Neural crest cell (in vitro differentiated cells): ENCODE data around the gene MSH3. TPM values are rescaled to one million over a fixed set of nuclear protein-coding genes. Genes with fewer than 3 reads are reported as not detected.

Experiments
- DNase-seq: peaks from one replicate; pipeline ENCODE4 v3.0.0; 2021; ENCODE audit warnings: low read depth, mixed read lengths, low spot score
- H3K27ac Mint-ChIP-seq: one replicate; pipeline ENCODE4 v1.8.0; 2021; ENCODE audit warnings: mild to moderate bottlenecking, mixed read lengths; ENCODE audit not compliant: unreplicated experiment
- H3K27me3 Mint-ChIP-seq: 2 replicates; pipeline ENCODE4 v1.8.0; 2021; ENCODE audit warnings: low read depth, mild to moderate bottlenecking, mixed read lengths
- H3K36me3 Mint-ChIP-seq: 2 replicates; pipeline ENCODE4 v1.8.0; 2021; ENCODE audit warnings: low read depth, mild to moderate bottlenecking, mixed read lengths
- H3K4me1 Mint-ChIP-seq: 2 replicates; pipeline ENCODE4 v1.8.0; 2021; ENCODE audit warnings: mixed read lengths
- H3K4me3 Mint-ChIP-seq: one replicate; pipeline ENCODE4 v1.8.0; 2021; ENCODE audit warnings: mild to moderate bottlenecking, mixed read lengths
- H3K9me3 Mint-ChIP-seq: 2 replicates; pipeline ENCODE4 v1.8.0; 2021; ENCODE audit warnings: mixed read lengths
- long read RNA-seq: library from polyadenylated mRNA; unstranded; transcript quantifications from one replicate; pipeline ENCODE4 v2.0.0, GENCODE V29; 2020
- total RNA-seq: library from RNA; stranded (reverse); gene quantifications from 2 replicates; pipeline ENCODE4 v1.2.1, GENCODE V29; 2021
- TF ChIP-seq, protein P1 (sequence below): fragments of 200-600 bp; sonication (generic); conservative IDR thresholded peaks from 2 replicates; pipeline ENCODE4 v1.5.0; 2021; ENCODE audit warnings: antibody characterized with exemption, mild to moderate bottlenecking

MSH3 gene
- total RNA-seq, result 17.9 and 18.6 TPM in 2 replicates
- long read RNA-seq, partial matches to known transcripts, result 21 of 23 reads
- long read RNA-seq, other reads (novel, unspliced or antisense), result 2 of 23 reads

DNA sequence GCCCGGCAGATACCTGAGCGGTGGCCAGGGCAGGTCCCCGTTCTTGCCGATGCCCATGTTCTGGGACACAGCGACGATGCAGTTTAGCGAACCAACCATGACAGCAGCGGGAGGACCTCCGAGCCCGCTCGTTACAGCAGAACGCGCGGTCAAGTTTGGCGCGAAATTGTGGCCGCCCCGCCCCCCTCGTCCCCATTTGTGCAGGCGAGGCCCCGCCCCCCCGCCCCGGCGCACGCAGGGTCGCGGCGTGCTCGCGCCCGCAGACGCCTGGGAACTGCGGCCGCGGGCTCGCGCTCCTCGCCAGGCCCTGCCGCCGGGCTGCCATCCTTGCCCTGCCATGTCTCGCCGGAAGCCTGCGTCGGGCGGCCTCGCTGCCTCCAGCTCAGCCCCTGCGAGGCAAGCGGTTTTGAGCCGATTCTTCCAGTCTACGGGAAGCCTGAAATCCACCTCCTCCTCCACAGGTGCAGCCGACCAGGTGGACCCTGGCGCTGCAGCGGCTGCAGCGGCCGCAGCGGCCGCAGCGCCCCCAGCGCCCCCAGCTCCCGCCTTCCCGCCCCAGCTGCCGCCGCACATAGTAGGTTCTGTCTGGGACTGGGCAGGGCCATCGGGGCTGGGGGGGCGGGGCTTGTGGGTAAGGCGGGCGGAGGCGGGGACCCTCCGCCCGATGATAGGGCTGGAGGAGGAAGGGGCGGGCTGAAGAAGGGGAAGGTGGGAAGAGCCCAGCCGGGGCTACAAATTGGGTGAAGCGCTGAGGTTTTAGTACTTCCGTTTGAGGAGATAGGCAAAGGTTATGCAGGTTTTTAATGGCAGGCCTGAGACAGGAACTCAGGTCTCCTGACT, at the start of gene MSH3, which contains the start of gene DHFR:
Gene MSH3 (plus strand): TSS at position 262 of the 840 bp plus-strand sequence. CDS start 76 bp downstream, at position 338.
Gene DHFR (minus strand): TSS at position 593 of the 840 bp plus-strand sequence. CDS start 494 bp downstream, at position 99.
- Mint-ChIP-seq H3K27me3 (no peaks in the 10 kb centered on the region), H3K4me3 (peak within 1 kb of the TSS; percentile 99), H3K36me3 (peaks cover 17% of the 10 kb centered on the region), H3K4me1 (peaks cover 29% of the 10 kb centered on the region), H3K27ac (peak within 1 kb of the TSS; percentile 99), H3K9me3 (no peaks in the 10 kb centered on the region)
- DNase-seq, result peak; percentile 84
- TF ChIP-seq, protein P1, sequence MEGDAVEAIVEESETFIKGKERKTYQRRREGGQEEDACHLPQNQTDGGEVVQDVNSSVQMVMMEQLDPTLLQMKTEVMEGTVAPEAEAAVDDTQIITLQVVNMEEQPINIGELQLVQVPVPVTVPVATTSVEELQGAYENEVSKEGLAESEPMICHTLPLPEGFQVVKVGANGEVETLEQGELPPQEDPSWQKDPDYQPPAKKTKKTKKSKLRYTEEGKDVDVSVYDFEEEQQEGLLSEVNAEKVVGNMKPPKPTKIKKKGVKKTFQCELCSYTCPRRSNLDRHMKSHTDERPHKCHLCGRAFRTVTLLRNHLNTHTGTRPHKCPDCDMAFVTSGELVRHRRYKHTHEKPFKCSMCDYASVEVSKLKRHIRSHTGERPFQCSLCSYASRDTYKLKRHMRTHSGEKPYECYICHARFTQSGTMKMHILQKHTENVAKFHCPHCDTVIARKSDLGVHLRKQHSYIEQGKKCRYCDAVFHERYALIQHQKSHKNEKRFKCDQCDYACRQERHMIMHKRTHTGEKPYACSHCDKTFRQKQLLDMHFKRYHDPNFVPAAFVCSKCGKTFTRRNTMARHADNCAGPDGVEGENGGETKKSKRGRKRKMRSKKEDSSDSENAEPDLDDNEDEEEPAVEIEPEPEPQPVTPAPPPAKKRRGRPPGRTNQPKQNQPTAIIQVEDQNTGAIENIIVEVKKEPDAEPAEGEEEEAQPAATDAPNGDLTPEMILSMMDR, result peak; percentile 25

DNA sequence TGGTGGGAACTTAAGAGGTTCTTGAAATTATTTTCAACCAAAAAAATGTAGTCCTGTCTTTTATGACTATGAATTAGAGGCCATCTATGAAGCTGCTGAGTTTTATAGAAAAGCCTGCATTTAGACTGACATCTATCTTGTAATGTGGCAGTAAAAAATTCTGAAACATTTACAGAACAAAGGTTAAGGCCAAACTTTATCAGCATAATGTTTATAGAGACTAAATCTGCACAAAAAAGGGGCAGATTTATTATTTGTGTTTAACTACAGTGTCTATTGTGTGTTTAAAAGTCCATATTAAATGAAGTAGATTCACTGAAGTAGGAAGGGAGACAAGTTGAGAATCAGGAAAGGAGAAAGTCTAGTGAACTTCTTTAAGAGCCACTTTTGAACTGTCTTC, 47.1 kb upstream of the MSH3 start:
- TF ChIP-seq, protein P1, result no peak
- H3K4me3 Mint-ChIP-seq, result no peak overlapping the region
- no peaks in the 10 kb centered on the region for H3K4me1 Mint-ChIP-seq

DNA sequence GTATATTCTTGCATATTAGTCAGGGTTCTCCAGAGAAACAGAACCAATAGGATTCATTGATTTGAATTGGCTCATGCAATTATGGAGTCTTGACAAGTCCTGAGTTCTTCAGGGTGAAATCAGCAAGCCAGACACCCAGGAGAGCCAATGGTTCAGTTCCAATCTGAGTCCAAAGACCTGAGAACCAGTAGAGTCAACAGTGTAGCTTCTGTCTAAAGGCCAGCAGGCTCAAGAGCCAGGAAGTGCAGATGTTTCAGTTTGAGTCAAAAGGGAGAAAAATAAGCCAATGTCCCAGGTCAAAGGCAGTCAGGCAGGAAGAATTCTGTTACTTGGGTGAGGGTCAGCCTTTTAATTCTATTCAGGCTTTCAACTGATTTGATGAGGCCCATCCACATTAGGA, 46.6 kb upstream of the MSH3 start:
- Mint-ChIP-seq H3K27ac (no peak overlapping the region), H3K9me3 (peaks cover 2% of the 10 kb centered on the region), H3K27me3 (no peaks in the 10 kb centered on the region), H3K4me1 (no peaks in the 10 kb centered on the region), H3K36me3 (no peaks in the 10 kb centered on the region), H3K4me3 (no peak overlapping the region)
- no peak for DNase-seq
- TF ChIP-seq, protein P1, result no peak

More for the DNA sequence above, 47.1 kb upstream of the MSH3 start:
- Mint-ChIP-seq H3K27ac (no peak overlapping the region), H3K36me3 (no peaks in the 10 kb centered on the region), H3K27me3 (no peaks in the 10 kb centered on the region), H3K9me3 (peaks cover 2% of the 10 kb centered on the region)
- DNase-seq, result no peak

DNA sequence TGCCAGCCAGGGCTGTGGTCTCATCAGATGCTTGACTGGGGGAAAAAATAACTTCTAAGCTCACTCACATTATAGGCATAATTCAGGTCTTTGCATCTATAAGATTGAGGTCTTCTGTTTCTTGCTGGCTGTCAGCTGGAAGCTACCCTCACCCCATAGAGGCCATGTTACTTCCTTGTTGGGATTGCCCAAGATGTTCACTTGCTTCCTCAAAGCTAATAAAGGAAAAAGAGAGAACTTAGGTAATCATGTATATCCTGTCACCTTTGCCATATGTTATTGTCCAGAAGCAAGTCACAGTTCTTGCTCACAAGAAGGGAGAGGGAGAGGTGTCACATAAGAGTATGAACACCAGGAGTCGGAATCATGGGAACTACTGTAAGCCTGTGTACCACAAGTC, 45.7 kb upstream of the MSH3 start:
- Mint-ChIP-seq H3K27me3 (no peaks in the 10 kb centered on the region), H3K9me3 (peaks cover 2% of the 10 kb centered on the region), H3K36me3 (no peaks in the 10 kb centered on the region), H3K4me3 (no peak overlapping the region), H3K27ac (no peak overlapping the region), H3K4me1 (no peaks in the 10 kb centered on the region)
- no peak for DNase-seq
- TF ChIP-seq, protein P1, result no peak

DNA sequence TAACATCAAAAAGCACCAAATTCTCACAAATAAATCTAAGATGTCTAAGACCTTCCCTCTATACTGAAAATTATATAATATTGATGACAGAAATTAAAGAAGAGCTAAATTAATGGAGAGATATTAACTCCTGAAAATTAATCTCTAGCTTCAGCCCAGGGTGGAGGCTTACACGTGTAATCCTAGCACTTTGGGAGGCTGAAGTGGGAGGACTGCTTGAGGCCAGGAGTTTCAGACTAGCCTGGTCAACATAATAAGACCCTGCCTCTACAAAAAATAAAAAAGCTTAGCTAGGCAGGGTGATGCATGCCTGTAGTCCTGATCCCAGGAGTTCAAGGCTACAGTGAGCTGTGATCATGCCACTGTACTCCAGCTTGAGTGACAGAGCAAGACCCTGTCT, 44.8 kb upstream of the MSH3 start:
- no peak overlapping the region for H3K27ac Mint-ChIP-seq
- no peak for DNase-seq
- H3K4me3 Mint-ChIP-seq, result no peak overlapping the region
- H3K9me3 Mint-ChIP-seq, result peaks cover 2% of the 10 kb centered on the region
- H3K27me3 Mint-ChIP-seq, result no peaks in the 10 kb centered on the region
- TF ChIP-seq, protein P1, result no peak
- no peaks in the 10 kb centered on the region for H3K36me3 Mint-ChIP-seq
- peaks cover under 1% of the 10 kb centered on the region for H3K4me1 Mint-ChIP-seq
